Spinal cord (tissue), 10 donors: ENCODE measurements around the gene AIF1. TPM values are rescaled to one million over a fixed set of nuclear protein-coding genes. Genes with fewer than 3 reads are reported as not detected.

Experiments used
- DNase-seq, 6 donors: peaks; one replicate each; pipeline versions ENCODE4 v3.0.0 to v3.0.0-alpha.2; 2013 to 2015; ENCODE audit warnings: low spot score in 6 of 6, low read depth in 4 of 6
- H3K27ac ChIP-seq: one replicate; pipeline ENCODE4 v1.5.1; 2013; ENCODE audit warnings: low read depth, low read length, control low read depth
- H3K27me3 ChIP-seq: one replicate; pipeline ENCODE4 v1.6.1; 2013; ENCODE audit warnings: low read length; ENCODE audit not compliant: control insufficient read depth, insufficient read depth
- H3K36me3 ChIP-seq: one replicate; pipeline ENCODE4 v1.6.1; 2013; ENCODE audit warnings: low read length; ENCODE audit not compliant: control insufficient read depth, insufficient read depth
- H3K4me1 ChIP-seq: one replicate; pipeline ENCODE4 v1.6.1; 2013; ENCODE audit warnings: low read length; ENCODE audit not compliant: control insufficient read depth, insufficient read depth
- H3K4me3 ChIP-seq: one replicate; pipeline ENCODE4 v1.5.1; 2013; ENCODE audit warnings: low read depth, low read length, control low read depth
- H3K9me3 ChIP-seq: one replicate; pipeline ENCODE4 v1.6.1; 2013; ENCODE audit warnings: low read length; ENCODE audit not compliant: control insufficient read depth, insufficient read depth
- WGBS: methylation state at CpG from one replicate; pipeline ENCODE4 v1.1.5; 2013; ENCODE audit warnings: missing lambda C conversion rate; ENCODE audit not compliant: insufficient coverage; 5-methylcytosine and 5-hydroxymethylcytosine counted together
- polyA plus RNA-seq, 2 donors: library from polyadenylated mRNA; unstranded; fragments of 120-200 nt; gene quantifications; one replicate each; pipeline ENCODE4 v1.2.1, GENCODE V29; 2013; ENCODE audit not compliant: insufficient read length in 2 of 2
- total RNA-seq, 2 donors: library from RNA; depleted of rRNA in 1 of 2; stranded (reverse); fragments of 120-200 nt in 1 of 2; fragments of >200 nt in 1 of 2; gene quantifications; one replicate each; pipeline versions ENCODE4 v1.2.3 to v1.2.4, GENCODE V29; 2013 to 2014
- donor health status: healthy.

Gene AIF1
- total and polyA plus RNA-seq, 4 donors, result 27.8 to 55.0 (median 39.0) TPM

DNA sequence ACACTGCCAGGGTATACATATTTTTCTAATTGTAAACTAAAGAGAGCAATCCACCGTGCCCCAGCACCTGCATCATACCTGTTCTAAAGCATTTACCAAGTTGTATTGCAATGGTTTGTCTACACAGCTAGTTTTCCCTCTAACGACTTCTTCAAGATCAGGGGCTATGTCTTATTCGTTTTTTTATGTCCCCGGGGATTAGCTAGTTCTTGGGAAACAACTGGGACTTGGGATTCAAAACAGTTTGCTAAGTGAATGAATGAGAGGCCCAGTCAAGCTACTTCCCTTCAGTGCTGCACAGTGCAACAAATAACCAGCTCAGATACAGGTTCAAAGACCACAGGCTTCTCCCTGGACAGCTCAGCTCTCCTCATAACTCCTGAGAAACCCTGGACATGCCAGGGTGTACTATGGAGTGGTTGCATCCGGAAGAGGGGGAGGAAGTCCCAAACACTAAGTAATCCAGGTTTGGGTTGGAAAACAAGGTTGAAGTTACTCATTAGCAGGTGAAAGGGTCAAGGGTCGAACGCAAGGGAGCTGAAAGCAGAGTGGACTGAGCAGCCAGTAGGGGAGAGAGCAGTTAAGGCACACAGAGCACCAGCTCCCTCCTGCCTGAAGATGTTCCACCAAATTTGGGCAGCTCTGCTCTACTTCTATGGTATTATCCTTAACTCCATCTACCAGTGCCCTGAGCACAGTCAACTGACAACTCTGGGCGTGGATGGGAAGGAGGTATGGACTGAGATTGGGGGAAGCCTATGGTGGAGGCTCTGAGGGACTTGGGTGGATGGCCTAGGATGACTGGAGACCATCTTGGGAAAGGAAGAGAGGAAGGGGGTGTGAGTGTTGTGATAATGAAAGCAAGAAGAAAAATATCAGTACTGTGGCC, 40.6 kb downstream of the AIF1 start, which contains the start of gene APOM:
APOM (plus strand) TSS at position 546 of the 889 bp plus-strand sequence; CDS start at position 619, 73 bp downstream.
- H3K27ac ChIP-seq, result no peak within 1 kb of the TSS
- H3K36me3 ChIP-seq, result peaks cover 25% of the 10 kb centered on the region
- H3K27me3 ChIP-seq, result no peaks in the 10 kb centered on the region
- H3K4me1 ChIP-seq, result peaks cover 40% of the 10 kb centered on the region
- no peak within 1 kb of the TSS for H3K4me3 ChIP-seq
- DNase-seq, result no peak
- WGBS, result 100% methylated on average over 4 of the region's 8 CpGs
- no peaks in the 10 kb centered on the region for H3K9me3 ChIP-seq

DNA sequence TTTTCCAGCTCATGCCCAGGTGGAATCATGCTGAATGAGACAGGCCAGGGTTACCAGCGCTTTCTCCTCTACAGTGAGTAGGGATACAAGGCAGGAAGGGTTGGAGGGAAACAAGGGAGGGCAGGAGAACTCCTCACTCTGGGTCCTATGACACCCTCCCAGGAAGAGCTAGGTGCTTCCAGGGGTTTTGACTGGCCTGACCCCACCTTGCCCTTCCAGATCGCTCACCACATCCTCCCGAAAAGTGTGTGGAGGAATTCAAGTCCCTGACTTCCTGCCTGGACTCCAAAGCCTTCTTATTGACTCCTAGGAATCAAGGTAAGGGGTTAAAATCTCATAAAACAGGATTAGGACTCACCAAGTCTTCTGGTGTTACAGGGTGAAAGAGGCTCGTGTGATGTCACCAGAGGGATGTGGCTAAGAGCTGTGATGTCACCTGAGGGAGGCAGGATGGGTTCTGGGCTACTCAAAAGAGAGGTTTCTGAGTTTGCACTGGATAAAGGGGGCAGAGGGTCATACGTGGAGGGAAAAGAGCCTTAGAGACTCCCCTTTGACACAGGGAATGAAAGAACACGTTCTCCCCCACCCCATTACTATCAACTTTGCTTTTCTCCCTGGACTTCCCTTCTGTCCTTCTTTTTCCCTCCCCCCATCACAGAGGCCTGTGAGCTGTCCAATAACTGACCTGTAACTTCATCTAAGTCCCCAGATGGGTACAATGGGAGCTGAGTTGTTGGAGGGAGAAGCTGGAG, 42.5 kb downstream of the AIF1 start:
- no peak overlapping the region for H3K27ac ChIP-seq
- no peak overlapping the region for H3K4me3 ChIP-seq
- WGBS, result 93% methylated on average over 2 of the region's 6 CpGs
- no peak for DNase-seq
- H3K36me3 ChIP-seq, result peaks cover 38% of the 10 kb centered on the region
- peaks cover 43% of the 10 kb centered on the region for H3K4me1 ChIP-seq
- H3K27me3 ChIP-seq, result no peaks in the 10 kb centered on the region
- no peaks in the 10 kb centered on the region for H3K9me3 ChIP-seq

DNA sequence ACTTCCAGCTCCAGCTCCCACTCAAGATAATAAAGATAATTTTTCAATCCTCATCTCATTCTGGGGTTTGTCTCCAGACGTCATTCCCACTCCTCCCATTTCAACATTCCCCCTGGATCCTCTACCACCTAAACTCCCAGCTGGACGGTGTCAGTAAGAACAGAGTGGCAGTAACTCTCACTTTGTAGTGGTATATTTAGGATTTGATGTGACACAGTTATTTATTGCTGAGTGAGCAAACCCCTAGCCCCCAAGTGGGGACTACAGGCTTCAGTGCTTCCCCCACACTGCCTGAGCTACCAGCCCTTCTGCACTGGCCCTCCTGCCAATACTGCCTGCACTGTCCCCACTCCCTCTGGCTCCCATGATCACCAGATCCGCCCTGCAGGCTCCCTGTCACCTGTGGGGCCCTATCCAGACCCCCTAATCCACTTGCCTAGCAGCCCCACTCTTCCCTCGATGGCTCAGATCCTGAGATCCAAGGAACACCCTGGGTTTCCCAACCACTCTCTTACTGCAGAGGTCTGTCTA, 43.2 kb downstream of the AIF1 start:
- H3K27ac ChIP-seq, result no peak overlapping the region

DNA sequence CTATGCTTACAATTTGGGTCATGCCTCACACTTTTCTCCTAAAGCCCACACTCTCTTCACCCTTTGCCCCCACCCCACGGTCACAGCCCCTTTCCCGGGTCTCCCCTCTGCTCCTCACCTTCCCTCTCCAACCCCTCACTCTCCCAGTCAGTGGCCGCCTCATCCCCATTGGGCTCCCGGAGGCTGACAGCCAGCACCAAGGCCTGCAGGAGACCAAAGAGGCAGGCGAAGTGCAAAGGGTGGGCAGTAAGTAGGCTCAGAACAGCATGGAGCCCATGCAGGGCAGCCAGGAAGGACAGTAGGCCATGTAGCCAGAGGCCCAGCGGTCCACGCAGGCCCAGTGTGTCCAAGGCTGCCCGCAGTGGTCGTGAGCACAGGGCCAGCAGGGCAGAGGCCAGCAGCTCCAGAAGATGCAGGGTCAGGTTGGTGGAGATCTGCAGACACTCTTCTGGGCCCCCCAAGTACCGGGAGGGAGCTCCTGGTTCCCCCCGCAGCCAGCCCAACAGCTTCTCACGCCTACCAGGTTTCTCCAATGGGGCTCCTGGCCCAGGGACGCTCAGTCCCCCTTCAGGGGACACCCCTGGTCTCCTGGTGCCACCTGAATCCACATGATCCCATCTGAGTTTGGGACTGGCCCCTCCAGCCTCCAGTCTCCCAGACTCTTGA, 44.1 kb downstream of the AIF1 start:
- Histone ChIP-seq H3K36me3 (peaks cover 47% of the 10 kb centered on the region), H3K27ac (peak overlapping the region; percentile 79), H3K4me3 (peak overlapping the region; percentile 61)

More for the DNA sequence above, 43.2 kb downstream of the AIF1 start:
- peaks cover 45% of the 10 kb centered on the region for H3K4me1 ChIP-seq
- 91% methylated on average over 2 of the region's 4 CpGs for WGBS
- no peaks in the 10 kb centered on the region for H3K9me3 ChIP-seq
- H3K36me3 ChIP-seq, result peaks cover 42% of the 10 kb centered on the region
- H3K4me3 ChIP-seq, result no peak overlapping the region
- no peaks in the 10 kb centered on the region for H3K27me3 ChIP-seq
- no peak for DNase-seq

DNA sequence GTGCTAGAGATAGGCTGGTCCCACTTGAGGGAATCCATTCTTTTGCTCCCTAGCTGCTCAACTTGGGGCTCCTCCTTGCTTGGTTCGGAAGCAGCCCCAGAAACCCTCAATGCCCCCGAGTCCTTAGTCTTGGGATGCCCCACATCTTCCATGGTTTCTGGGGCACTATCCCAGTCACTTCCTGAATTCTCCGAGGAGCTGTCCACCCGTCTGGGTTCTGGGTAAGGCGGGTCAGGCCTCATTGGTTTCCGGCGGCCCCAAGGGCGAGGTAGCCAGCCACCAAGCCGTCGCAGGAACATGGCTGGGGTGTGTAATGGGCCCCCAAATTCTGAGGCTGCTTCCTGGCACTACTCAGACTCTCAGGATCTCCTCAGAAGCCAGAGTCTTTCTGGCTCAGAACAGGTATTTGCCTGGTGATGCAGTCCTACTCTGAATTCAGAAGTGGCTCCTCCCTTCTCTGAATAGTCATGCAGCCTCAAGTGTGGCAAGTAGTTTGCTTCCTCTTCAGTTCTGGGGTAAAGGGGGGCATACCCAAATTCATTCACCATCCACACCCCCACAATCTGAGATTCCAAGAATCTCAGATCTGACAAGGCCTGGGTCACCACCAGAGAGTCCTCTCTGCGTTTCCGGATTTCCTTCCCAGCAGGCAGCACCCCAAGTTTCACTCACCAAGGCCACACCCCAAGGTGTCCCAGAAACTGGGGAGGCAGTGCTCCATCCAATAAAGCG, 44.8 kb downstream of the AIF1 start:
- Histone ChIP-seq H3K4me1 (peaks cover 50% of the 10 kb centered on the region), H3K9me3 (no peaks in the 10 kb centered on the region), H3K27ac (peak overlapping the region; percentile 79), H3K4me3 (peak overlapping the region; percentile 61), H3K36me3 (peaks cover 47% of the 10 kb centered on the region), H3K27me3 (no peaks in the 10 kb centered on the region)
- 44% methylated on average over 13 of the region's 13 CpGs for WGBS
- DNase-seq, result no peak

More for the DNA sequence above, 44.1 kb downstream of the AIF1 start:
- H3K4me1 ChIP-seq, result peaks cover 46% of the 10 kb centered on the region
- no peaks in the 10 kb centered on the region for H3K27me3 ChIP-seq
- H3K9me3 ChIP-seq, result no peaks in the 10 kb centered on the region
- no peak for DNase-seq
- WGBS, result 90% methylated on average over 12 of the region's 13 CpGs

DNA sequence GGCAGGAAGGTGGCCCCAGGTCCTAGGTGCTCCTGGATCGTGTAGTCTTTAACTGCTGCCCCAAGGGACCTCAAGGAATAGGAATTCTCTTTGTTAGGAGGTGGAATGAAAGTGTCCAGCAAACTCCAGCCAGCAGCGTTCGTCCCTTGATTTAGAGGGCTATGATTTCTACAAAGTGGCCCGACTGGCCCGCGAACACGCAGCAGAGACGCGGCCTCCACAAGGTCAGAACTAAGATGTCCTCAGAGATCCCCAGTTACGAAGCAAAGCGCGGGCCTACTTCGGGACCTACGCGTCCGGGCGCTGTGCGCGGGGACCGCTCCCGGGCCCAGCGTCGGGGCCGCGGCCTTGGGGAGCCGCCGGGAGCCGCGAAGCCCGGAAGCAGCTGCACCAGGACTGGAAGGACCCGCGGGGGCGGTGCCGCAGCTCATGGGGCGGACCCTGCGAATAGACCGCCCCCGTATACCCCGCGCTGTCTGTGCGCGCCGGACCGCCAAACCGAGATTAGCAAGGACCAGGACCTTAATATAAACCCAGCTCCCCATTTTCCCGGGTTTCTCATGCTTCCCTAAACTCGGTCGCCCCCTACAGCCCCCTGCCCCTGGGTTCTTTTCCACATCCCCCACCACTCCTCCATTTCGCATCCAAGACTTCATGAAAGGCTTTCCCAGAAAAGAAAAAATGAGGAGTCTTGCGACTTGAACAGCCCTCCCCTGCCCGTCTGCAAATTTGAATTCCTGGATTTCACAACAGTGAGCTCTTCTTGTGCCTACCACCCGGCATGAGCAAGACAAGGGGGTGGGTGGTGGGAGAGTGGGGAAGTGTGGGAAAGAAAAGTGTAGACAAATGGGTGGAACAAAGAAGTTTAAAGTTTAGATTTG, 45.6 kb downstream of the AIF1 start, which contains the start of gene C6orf47:
C6orf47 (minus strand) TSS at position 398 of the 881 bp plus-strand sequence. CDS start 831 bp downstream, outside the sequence.
- under 1% methylated on average over 51 of the region's 52 CpGs for WGBS
- Histone ChIP-seq H3K9me3 (no peaks in the 10 kb centered on the region), H3K27ac (peak within 1 kb of the TSS; percentile 79), H3K36me3 (peaks cover 47% of the 10 kb centered on the region), H3K27me3 (no peaks in the 10 kb centered on the region), H3K4me1 (peaks cover 50% of the 10 kb centered on the region), H3K4me3 (peak within 1 kb of the TSS; percentile 61)
- peak in 3 of 6 donors; percentile 61 to 92 (median 92) for DNase-seq

DNA sequence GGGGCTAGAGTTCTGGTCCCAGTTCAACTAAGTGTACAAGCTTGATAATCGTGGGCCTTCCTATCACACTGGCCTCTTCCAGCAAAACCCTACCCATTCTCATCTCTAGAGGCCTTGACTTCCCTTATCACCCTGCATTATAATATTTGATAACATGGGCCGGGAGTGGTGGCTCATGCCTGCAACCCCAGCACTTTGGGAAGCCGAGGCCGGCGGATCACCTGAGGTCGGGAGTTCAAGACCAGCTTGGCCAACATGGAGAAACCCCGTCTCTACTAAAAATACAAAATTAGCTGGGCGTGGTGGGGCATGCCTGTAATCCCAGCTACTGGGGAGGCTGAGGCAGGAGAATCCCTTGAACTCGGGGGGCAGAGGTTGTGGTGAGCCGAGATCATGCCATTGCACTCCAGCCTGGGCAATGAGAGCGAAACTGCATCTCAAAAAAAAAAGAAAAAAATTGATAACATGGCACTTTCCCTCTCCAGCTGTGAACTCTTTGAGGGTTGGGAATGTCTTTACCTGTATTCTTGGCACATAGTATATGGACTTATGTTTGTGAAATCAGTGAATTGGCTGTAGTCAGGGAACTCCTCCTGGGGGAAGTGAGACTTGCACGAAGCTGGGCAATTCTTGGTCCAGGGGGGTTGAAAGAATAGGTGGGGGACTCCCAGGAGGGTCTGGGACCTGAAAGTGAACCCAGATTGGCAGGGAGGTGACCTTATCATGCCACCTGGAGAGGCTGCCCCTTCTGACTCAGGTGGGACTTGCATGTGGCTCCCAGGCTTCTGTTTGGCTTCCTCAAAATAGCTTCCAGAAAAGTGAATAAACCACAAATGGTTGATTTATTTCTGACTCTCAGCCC, 46.5 kb downstream of the AIF1 start:
- peak overlapping the region; percentile 79 for H3K27ac ChIP-seq
- peaks cover 53% of the 10 kb centered on the region for H3K4me1 ChIP-seq
- H3K4me3 ChIP-seq, result peak overlapping the region; percentile 61
- DNase-seq, result no peak
- no peaks in the 10 kb centered on the region for H3K9me3 ChIP-seq
- peaks cover 45% of the 10 kb centered on the region for H3K36me3 ChIP-seq
- WGBS, result 98% methylated on average over 4 of the region's 12 CpGs
- H3K27me3 ChIP-seq, result no peaks in the 10 kb centered on the region
